Ishikawa (cell line): ENCODE measurements around the gene MYL11.

Source experiments
- CEBPB ChIP-seq: IDR thresholded peaks from 2 replicates; pipeline ENCODE4 v1.6.1; 2012
- CREB1 ChIP-seq: IDR thresholded peaks from 2 replicates; pipeline ENCODE4 v1.6.1; 2012; ENCODE audit warnings: low read depth
- EGR1 ChIP-seq: IDR thresholded peaks from 2 replicates; pipeline ENCODE4 v1.6.1; 2012
- EP300 ChIP-seq: IDR thresholded peaks from 2 replicates; pipeline ENCODE4 v1.6.1; 2012; ENCODE audit warnings: borderline replicate concordance
- FOXM1 ChIP-seq: IDR thresholded peaks from 2 replicates; pipeline ENCODE4 v1.6.1; 2012; ENCODE audit warnings: low read depth, borderline replicate concordance
- NFIC ChIP-seq: IDR thresholded peaks from 2 replicates; pipeline ENCODE4 v1.6.1; 2012
- RAD21 ChIP-seq: IDR thresholded peaks from 2 replicates; pipeline ENCODE4 v1.6.1; 2012; ENCODE audit warnings: low read depth
- TAF1 ChIP-seq: IDR thresholded peaks from 2 replicates; pipeline ENCODE4 v1.6.1; 2012; ENCODE audit warnings: low read depth, mild to moderate bottlenecking
- TCF12 ChIP-seq: IDR thresholded peaks from 2 replicates; pipeline ENCODE4 v1.6.1; 2012; ENCODE audit warnings: low read depth
- TEAD4 ChIP-seq: IDR thresholded peaks from 2 replicates; pipeline ENCODE4 v1.6.1; 2012
- YY1 ChIP-seq: IDR thresholded peaks from 2 replicates; pipeline ENCODE4 v1.6.1; 2012; ENCODE audit warnings: low read depth
- ZBTB7A ChIP-seq: IDR thresholded peaks from 2 replicates; pipeline ENCODE4 v1.6.1; 2012; ENCODE audit warnings: low read depth
- TF ChIP-seq, protein P1 (sequence below): IDR thresholded peaks from 2 replicates; pipeline ENCODE4 v1.6.1; 2012
- TF ChIP-seq, protein P2 (sequence below): IDR thresholded peaks from 2 replicates; pipeline ENCODE4 v1.6.1; 2012; ENCODE audit warnings: low read depth, mild to moderate bottlenecking
- TF ChIP-seq, protein P3 (sequence below): IDR thresholded peaks from 2 replicates; pipeline ENCODE4 v1.6.1; 2012

MYL11 gene

GRCh38 chr16:30395155-30395991 is 20.8 kb downstream of the MYL11 start, which contains the start of gene ZNF48:
ZNF48 (plus strand) TSS chr16:30395420; CDS start chr16:30395795, 375 bp downstream.
- TF ChIP-seq CREB1 = no peak
- peak; percentile 30 for TF ChIP-seq EP300
- TF ChIP-seq EGR1 = peak; percentile 67
- TF ChIP-seq TEAD4 = no peak
- TF ChIP-seq FOXM1 = no peak
- TF ChIP-seq, protein P1, sequence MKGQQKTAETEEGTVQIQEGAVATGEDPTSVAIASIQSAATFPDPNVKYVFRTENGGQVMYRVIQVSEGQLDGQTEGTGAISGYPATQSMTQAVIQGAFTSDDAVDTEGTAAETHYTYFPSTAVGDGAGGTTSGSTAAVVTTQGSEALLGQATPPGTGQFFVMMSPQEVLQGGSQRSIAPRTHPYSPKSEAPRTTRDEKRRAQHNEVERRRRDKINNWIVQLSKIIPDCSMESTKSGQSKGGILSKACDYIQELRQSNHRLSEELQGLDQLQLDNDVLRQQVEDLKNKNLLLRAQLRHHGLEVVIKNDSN = no peak; the same call in 1 of the 2 replicates
- peak; percentile 63; the same call in 1 of the 2 replicates for TF ChIP-seq TAF1
- TF ChIP-seq YY1 = peak; percentile 58; the same call in 1 of the 2 replicates
- peak; percentile 22; the same call in 1 of the 2 replicates for TF ChIP-seq RAD21
- TF ChIP-seq, protein P2, sequence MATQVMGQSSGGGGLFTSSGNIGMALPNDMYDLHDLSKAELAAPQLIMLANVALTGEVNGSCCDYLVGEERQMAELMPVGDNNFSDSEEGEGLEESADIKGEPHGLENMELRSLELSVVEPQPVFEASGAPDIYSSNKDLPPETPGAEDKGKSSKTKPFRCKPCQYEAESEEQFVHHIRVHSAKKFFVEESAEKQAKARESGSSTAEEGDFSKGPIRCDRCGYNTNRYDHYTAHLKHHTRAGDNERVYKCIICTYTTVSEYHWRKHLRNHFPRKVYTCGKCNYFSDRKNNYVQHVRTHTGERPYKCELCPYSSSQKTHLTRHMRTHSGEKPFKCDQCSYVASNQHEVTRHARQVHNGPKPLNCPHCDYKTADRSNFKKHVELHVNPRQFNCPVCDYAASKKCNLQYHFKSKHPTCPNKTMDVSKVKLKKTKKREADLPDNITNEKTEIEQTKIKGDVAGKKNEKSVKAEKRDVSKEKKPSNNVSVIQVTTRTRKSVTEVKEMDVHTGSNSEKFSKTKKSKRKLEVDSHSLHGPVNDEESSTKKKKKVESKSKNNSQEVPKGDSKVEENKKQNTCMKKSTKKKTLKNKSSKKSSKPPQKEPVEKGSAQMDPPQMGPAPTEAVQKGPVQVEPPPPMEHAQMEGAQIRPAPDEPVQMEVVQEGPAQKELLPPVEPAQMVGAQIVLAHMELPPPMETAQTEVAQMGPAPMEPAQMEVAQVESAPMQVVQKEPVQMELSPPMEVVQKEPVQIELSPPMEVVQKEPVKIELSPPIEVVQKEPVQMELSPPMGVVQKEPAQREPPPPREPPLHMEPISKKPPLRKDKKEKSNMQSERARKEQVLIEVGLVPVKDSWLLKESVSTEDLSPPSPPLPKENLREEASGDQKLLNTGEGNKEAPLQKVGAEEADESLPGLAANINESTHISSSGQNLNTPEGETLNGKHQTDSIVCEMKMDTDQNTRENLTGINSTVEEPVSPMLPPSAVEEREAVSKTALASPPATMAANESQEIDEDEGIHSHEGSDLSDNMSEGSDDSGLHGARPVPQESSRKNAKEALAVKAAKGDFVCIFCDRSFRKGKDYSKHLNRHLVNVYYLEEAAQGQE = no peak
- TF ChIP-seq ZBTB7A = peak; percentile 83
- TF ChIP-seq, protein P3, sequence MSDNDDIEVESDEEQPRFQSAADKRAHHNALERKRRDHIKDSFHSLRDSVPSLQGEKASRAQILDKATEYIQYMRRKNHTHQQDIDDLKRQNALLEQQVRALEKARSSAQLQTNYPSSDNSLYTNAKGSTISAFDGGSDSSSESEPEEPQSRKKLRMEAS = peak; percentile 60
- TF ChIP-seq TCF12 = peak; percentile 60; the same call in 1 of the 2 replicates
- TF ChIP-seq CEBPB = no peak
- peak; percentile 44; the same call in 1 of the 2 replicates for TF ChIP-seq NFIC

DNA sequence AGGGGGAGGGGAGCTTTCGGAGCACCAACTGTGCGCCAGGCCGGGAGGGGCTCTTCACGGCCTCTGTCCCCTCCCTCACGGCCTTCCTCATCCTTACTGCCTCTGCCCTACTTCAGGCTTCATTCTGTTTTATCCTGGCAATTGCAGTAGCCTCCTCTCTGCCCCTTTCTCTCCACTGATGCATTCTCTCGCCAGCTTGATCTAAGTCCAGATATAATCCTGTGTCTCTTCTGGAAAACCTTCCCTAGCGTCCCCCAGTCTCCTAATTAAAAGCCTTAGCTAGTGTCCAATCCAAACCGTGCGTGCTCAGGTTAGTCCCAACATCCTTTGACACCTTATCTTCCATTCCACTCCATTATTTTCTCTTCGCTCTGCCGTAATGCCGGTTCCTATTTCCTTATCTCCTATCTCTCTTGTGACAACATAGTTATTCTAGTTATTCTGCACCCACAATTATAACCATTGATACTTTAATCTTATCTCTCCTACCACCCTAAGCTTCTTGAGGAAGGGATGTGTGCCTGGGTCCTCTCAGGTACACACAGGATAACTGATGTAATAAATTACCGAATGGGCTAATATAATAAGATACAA is 21.5 kb downstream of the MYL11 start:
- TF ChIP-seq RAD21 (no peak), CREB1 (no peak), EP300 (no peak), ZBTB7A (no peak), NFIC (no peak), TAF1 (no peak), TEAD4 (no peak), EGR1 (no peak), YY1 (no peak), CEBPB (no peak), FOXM1 (no peak), TCF12 (no peak)
- TF ChIP-seq, protein P2 = no peak
- TF ChIP-seq, protein P3 = no peak
- TF ChIP-seq, protein P1 = no peak

- TF ChIP-seq, protein P1 = no peak
- TF ChIP-seq TCF12 = no peak
- TF ChIP-seq EGR1 = no peak
- TF ChIP-seq TEAD4 = no peak
- TF ChIP-seq, protein P3 = no peak
Measured at GRCh38 chr16:30397056-30397455, 22.5 kb downstream of the MYL11 start.

DNA sequence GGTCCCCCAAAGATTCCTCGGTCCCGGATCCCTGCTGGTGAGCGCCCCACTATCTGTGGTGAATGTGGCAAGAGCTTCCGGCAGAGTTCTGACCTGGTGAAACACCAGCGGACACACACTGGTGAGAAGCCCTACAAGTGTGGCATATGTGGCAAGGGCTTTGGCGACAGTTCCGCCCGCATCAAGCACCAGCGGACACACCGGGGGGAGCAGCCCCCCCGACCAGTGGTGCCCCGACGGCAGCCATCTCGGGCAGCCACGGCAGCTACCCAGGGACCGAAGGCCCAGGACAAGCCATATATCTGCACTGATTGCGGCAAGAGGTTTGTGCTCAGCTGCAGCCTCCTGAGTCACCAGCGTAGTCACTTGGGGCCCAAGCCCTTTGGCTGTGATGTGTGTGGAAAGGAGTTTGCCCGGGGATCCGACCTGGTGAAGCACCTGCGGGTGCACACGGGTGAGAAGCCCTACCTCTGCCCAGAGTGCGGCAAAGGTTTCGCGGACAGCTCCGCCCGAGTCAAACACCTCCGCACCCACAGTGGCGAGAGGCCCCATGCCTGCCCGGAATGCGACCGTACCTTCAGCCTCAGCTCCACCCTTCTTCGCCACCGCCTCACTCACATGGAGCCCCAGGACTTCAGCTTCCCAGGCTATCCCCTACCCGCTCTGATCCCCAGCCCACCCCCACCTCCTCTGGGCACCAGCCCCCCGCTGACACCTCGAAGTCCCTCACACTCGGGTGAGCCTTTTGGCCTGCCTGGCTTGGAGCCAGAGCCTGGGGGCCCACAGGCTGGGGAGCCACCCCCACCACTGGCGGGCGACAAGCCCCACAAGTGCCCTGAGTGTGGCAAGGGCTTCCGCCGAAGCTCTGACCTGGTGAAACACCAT is 23.4 kb downstream of the MYL11 start:
- TF ChIP-seq ZBTB7A (no peak), EP300 (no peak), TEAD4 (no peak), CEBPB (no peak), EGR1 (no peak), CREB1 (no peak), TCF12 (no peak), FOXM1 (no peak), RAD21 (no peak), YY1 (no peak), NFIC (no peak)
- TF ChIP-seq, protein P1 = no peak
- TF ChIP-seq, protein P3 = no peak
